ENCODE results near the gene SOS1.
"Not testable (repeated sequence)": the region's sequence is repeated elsewhere in the genome, so short reads cannot be mapped to it uniquely, and the experiment has no call there.

GRCh38 chr2:39140948-39141333, 20.1 kb upstream of the SOS1 start:
- TF ChIP-seq, protein P1, sequence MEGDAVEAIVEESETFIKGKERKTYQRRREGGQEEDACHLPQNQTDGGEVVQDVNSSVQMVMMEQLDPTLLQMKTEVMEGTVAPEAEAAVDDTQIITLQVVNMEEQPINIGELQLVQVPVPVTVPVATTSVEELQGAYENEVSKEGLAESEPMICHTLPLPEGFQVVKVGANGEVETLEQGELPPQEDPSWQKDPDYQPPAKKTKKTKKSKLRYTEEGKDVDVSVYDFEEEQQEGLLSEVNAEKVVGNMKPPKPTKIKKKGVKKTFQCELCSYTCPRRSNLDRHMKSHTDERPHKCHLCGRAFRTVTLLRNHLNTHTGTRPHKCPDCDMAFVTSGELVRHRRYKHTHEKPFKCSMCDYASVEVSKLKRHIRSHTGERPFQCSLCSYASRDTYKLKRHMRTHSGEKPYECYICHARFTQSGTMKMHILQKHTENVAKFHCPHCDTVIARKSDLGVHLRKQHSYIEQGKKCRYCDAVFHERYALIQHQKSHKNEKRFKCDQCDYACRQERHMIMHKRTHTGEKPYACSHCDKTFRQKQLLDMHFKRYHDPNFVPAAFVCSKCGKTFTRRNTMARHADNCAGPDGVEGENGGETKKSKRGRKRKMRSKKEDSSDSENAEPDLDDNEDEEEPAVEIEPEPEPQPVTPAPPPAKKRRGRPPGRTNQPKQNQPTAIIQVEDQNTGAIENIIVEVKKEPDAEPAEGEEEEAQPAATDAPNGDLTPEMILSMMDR (IDR thresholded peaks at IDR 0.05), result not testable (repeated sequence)
- TF ChIP-seq, protein P2, sequence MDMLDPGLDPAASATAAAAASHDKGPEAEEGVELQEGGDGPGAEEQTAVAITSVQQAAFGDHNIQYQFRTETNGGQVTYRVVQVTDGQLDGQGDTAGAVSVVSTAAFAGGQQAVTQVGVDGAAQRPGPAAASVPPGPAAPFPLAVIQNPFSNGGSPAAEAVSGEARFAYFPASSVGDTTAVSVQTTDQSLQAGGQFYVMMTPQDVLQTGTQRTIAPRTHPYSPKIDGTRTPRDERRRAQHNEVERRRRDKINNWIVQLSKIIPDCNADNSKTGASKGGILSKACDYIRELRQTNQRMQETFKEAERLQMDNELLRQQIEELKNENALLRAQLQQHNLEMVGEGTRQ (CRISPR knock-in tag; IDR thresholded peaks at IDR 0.05), result not testable (repeated sequence)
- not testable (repeated sequence) for TF ChIP-seq NFATC4 (CRISPR knock-in tag; IDR thresholded peaks at IDR 0.05); ZBTB43 (CRISPR knock-in tag; IDR thresholded peaks at IDR 0.05); ZNF317 (CRISPR knock-in tag; IDR thresholded peaks at IDR 0.05; ENCODE audit: borderline replicate concordance, low read depth); ZNF263 (CRISPR knock-in tag; IDR thresholded peaks at IDR 0.05; ENCODE audit: low read depth); ZSCAN18 (CRISPR knock-in tag; IDR thresholded peaks at IDR 0.05); AFF4 (CRISPR knock-in tag; IDR thresholded peaks at IDR 0.05; ENCODE audit: borderline replicate concordance); E2F4 (CRISPR knock-in tag; IDR thresholded peaks at IDR 0.05; ENCODE audit: borderline replicate concordance, low read depth)
- TF ChIP-seq, protein P3, sequence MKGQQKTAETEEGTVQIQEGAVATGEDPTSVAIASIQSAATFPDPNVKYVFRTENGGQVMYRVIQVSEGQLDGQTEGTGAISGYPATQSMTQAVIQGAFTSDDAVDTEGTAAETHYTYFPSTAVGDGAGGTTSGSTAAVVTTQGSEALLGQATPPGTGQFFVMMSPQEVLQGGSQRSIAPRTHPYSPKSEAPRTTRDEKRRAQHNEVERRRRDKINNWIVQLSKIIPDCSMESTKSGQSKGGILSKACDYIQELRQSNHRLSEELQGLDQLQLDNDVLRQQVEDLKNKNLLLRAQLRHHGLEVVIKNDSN (CRISPR knock-in tag; IDR thresholded peaks at IDR 0.05), result not testable (repeated sequence)
- TF ChIP-seq, protein P4, sequence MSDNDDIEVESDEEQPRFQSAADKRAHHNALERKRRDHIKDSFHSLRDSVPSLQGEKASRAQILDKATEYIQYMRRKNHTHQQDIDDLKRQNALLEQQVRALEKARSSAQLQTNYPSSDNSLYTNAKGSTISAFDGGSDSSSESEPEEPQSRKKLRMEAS (CRISPR knock-in tag; IDR thresholded peaks at IDR 0.05), result not testable (repeated sequence)

Data from WTC11 (cell line).